K562 (cell line): ENCODE measurements around the gene TAS1R3. TPM values are rescaled to one million over a fixed set of nuclear protein-coding genes. Genes with fewer than 3 reads are reported as not detected.

Experiments used
- ATAC-seq: fragments of 200-7000 bp; cut with Tn5 transposase; 3 replicates; pipeline ENCODE4 v1.9.1; 2020; ENCODE audit warnings: moderate library complexity
- BruUV-seq: library from RNA; stranded (reverse); fragments of 400-500 nt; replicated peaks from 2 replicates; lab custom pipeline; 2021; lab: Mats Ljungman, UMichigan
- CTCF ChIA-PET: fragments of 300-600 bp; formaldehyde crosslinking; extraction: SDS; loops from one replicate; lab custom pipeline; 2021; ENCODE audit warnings: low intra/inter-chr PET ratio; lab: Yijun Ruan, JAX
- POLR2A ChIA-PET: fragments of 300-600, 350-650 bp; sonication (Branson Sonifier 250); formaldehyde crosslinking; extraction: SDS; loops from one replicate; lab custom pipeline; 2021; ENCODE audit warnings: antibody characterized with exemption, inconsistent platforms; lab: Yijun Ruan, JAX
- DNase-seq, 4 experiments: peaks; one replicate each; pipeline versions ENCODE4 v3.0.0 to v3.0.0-alpha.2; 2011 to 2018; ENCODE audit warnings: low spot score in 3 of 4, mixed read lengths in 3 of 4; ENCODE audit errors: extremely low read depth in 1 of 4
- FAIRE-seq: peaks from 2 replicates; lab custom pipeline; 2011; peaks lifted over from hg19 to GRCh38; lab: Jason Lieb, UNC
- H2AFZ ChIP-seq: 2 replicates; pipeline ENCODE4 v1.6.0; 2011; ENCODE audit warnings: low read depth, low read length, control low read depth, inconsistent platforms
- H3K27ac ChIP-seq: fragments of 200-600 bp; 3 replicates; pipeline ENCODE4 v1.8.0; 2011; ENCODE audit warnings: low read depth, mild to moderate bottlenecking, control low read depth, inconsistent platforms, low read length, moderate library complexity, mixed read lengths; ENCODE audit errors: extremely low read depth
- H3K27me3 ChIP-seq, 2 experiments: fragments of 300-600 bp in 1 of 2; 2 replicates in 1 of 2; 3 replicates in 1 of 2; pipeline versions ENCODE4 v1.6.0 to v1.8.0; 2011; ENCODE audit warnings: inconsistent platforms in 2 of 2, low read length in 2 of 2, mild to moderate bottlenecking in 1 of 2, mixed read lengths in 1 of 2, moderate library complexity in 1 of 2; ENCODE audit not compliant: control insufficient read depth in 2 of 2, insufficient read depth in 2 of 2
- H3K36me3 ChIP-seq: fragments of 300-600 bp; 3 replicates; pipeline ENCODE4 v1.8.0; 2011; ENCODE audit warnings: mild to moderate bottlenecking, low read length, inconsistent platforms; ENCODE audit not compliant: control insufficient read depth, insufficient read depth
- H3K4me1 ChIP-seq, 2 experiments: fragments of 200-600 bp in 1 of 2; replicated peaks in 1 of 2; 2 replicates in 1 of 2; 3 replicates in 1 of 2; pipeline versions ENCODE4 v1.5.1 to v1.8.0; 2011; ENCODE audit warnings: inconsistent platforms in 2 of 2, low read length in 2 of 2, mild to moderate bottlenecking in 1 of 2, mixed read lengths in 1 of 2, moderate library complexity in 1 of 2; ENCODE audit not compliant: control insufficient read depth in 2 of 2, insufficient read depth in 2 of 2
- H3K4me2 ChIP-seq: 2 replicates; pipeline ENCODE4 v1.6.1; 2011; ENCODE audit warnings: low read length, control low read depth, inconsistent platforms, mixed read lengths; ENCODE audit not compliant: insufficient read depth
- H3K4me3 ChIP-seq: fragments of 200-600 bp; sonication (generic), shearing (Covaris generic); 2 replicates; pipeline ENCODE4 v1.5.1; 2016; ENCODE audit warnings: control low read depth, inconsistent platforms
- H3K79me2 ChIP-seq: fragments of 200-600 bp; 3 replicates; pipeline ENCODE4 v1.8.0; 2011; ENCODE audit warnings: low read length, inconsistent platforms; ENCODE audit not compliant: control insufficient read depth, insufficient read depth
- H3K9ac ChIP-seq, 2 experiments: 2 replicates each; pipeline versions ENCODE4 v1.6.0 to v1.6.1; 2011; ENCODE audit warnings: low read depth in 2 of 2, low read length in 2 of 2, control low read depth in 1 of 2, inconsistent platforms in 1 of 2, mild to moderate bottlenecking in 1 of 2, mixed read lengths in 1 of 2; ENCODE audit not compliant: insufficient read depth in 1 of 2
- H3K9me1 ChIP-seq: one replicate; pipeline ENCODE4 v1.6.0; 2011; ENCODE audit warnings: inconsistent platforms, mild to moderate bottlenecking, low read length, moderate library complexity; ENCODE audit not compliant: control insufficient read depth, insufficient read depth
- H3K9me3 ChIP-seq: replicated peaks from 2 replicates; pipeline ENCODE4 v1.5.1; 2011; ENCODE audit warnings: low read depth, low read length, inconsistent platforms; ENCODE audit not compliant: control insufficient read depth, insufficient read depth
- H4K20me1 ChIP-seq: replicated peaks from 2 replicates; pipeline ENCODE4 v1.6.1; 2011; ENCODE audit warnings: low read length, inconsistent platforms, mixed read lengths; ENCODE audit not compliant: control insufficient read depth, insufficient read depth
- SAFB ChIP-seq: fragments of 200-400 bp; formaldehyde crosslinking; IDR thresholded peaks from 2 replicates; pipeline ENCODE4 v1.6.1; 2017; ENCODE audit warnings: low read depth, low read length, borderline replicate concordance
- SIN3A ChIP-seq, 2 experiments: fragments of 150-350 bp in 1 of 2; IDR thresholded peaks; 2 replicates each; pipeline ENCODE4 v1.6.1; 2011 to 2016; ENCODE audit warnings: borderline replicate concordance in 2 of 2, low read depth in 2 of 2, low read length in 2 of 2, mild to moderate bottlenecking in 2 of 2, moderate library complexity in 2 of 2; ENCODE audit not compliant: control insufficient read depth in 1 of 2
- ZBTB7A ChIP-seq: IDR thresholded peaks from 2 replicates; pipeline ENCODE4 v1.6.1; 2011; ENCODE audit warnings: low read depth, mild to moderate bottlenecking, low read length, moderate library complexity, borderline replicate concordance; ENCODE audit not compliant: control insufficient read depth
- WGBS: fragments of 100-300 bp; shearing (Covaris generic); methylation state at CpG from one replicate; pipeline ENCODE4 v1.1.6; 2016; ENCODE audit warnings: low coverage, mixed read lengths; ENCODE audit not compliant: insufficient coverage; ENCODE audit errors: missing lambda C conversion rate; 5-methylcytosine and 5-hydroxymethylcytosine counted together
- in situ Hi-C: fragments of 300-500 bp; cut with MboI; formaldehyde crosslinking; loops from 4 replicates; pipeline ENCODE4 v1.15.0; 2018; ENCODE audit warnings: inconsistent platforms, mixed read lengths
- intact Hi-C: fragments of 100-400 bp; cut with micrococcal nuclease; formaldehyde crosslinking; loops from 2 replicates; pipeline ENCODE4 v1.14.2; 2022
- polyA plus RNA-seq, 8 experiments: library from polyadenylated mRNA; depleted of rRNA in 4 of 8; stranded (reverse) in 5 of 8; unstranded in 3 of 8; fragments of >200 nt; fragmentation: Nextera tagmentation in 2 of 8; fragmentation: Illumina TruSeq in 1 of 8; extraction: Ambion mirVana in 2 of 8; extraction: Trizol in 1 of 8; gene quantifications; 2 replicates each; pipeline versions ENCODE4 v1.2.1 to v1.2.3, GENCODE V29; 2011 to 2014; ENCODE audit warnings: inconsistent platforms in 1 of 8, missing spikeins in 1 of 8
- total RNA-seq, 7 experiments: library from RNA; depleted of rRNA in 6 of 7; stranded (reverse); fragments of >200 nt in 6 of 7; fragmentation: Illumina TruSeq in 2 of 7; extraction: Trizol in 2 of 7; gene quantifications; 2 replicates each; pipeline versions ENCODE4 v1.2.1 to v1.2.3, GENCODE V29; 2011 to 2021; ENCODE audit warnings: low replicate concordance in 1 of 7
- TF ChIP-seq, protein P1 (sequence below): sonication (generic); formaldehyde crosslinking; IDR thresholded peaks from 2 replicates; pipeline ENCODE4 v1.8.0; 2022; ENCODE audit warnings: mild to moderate bottlenecking, missing genetic modification reagents
- TF ChIP-seq, protein P2 (sequence below), 2 experiments: fragments of 450-650 bp; formaldehyde crosslinking in 1 of 2; IDR thresholded peaks; 2 replicates each; pipeline versions ENCODE4 v1.4.0 to v1.6.1; 2014 to 2020; ENCODE audit warnings: mild to moderate bottlenecking in 2 of 2, borderline replicate concordance in 1 of 2, low read depth in 1 of 2

TAS1R3 gene
- total and polyA plus RNA-seq, 9 of the 15 experiments (the other 6 are each of a cell fraction or from before 2014, with no cell fraction given): 0.07 to 0.13 TPM; not detected in 7

DNA sequence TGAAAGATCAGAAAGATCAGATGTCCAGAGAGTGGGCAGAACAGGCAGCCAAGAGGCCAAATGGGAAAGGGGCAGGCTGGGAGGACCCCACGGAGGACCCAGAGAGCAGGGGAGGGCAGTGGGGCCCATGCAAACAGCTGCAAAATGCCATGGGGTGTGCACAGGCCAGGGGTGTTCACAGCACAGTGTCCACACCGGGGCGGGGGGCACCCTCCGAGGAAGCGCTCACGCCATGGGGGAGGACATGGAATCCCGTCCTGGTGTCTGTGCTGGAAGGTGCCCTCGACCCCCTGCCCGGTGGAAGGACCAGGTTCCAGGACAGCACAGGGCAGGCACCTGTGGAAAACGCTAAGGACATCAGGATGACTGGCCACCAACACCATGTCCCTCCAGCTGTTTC, 8.1 kb upstream of the TAS1R3 start (continued):
- TF ChIP-seq, protein P1, sequence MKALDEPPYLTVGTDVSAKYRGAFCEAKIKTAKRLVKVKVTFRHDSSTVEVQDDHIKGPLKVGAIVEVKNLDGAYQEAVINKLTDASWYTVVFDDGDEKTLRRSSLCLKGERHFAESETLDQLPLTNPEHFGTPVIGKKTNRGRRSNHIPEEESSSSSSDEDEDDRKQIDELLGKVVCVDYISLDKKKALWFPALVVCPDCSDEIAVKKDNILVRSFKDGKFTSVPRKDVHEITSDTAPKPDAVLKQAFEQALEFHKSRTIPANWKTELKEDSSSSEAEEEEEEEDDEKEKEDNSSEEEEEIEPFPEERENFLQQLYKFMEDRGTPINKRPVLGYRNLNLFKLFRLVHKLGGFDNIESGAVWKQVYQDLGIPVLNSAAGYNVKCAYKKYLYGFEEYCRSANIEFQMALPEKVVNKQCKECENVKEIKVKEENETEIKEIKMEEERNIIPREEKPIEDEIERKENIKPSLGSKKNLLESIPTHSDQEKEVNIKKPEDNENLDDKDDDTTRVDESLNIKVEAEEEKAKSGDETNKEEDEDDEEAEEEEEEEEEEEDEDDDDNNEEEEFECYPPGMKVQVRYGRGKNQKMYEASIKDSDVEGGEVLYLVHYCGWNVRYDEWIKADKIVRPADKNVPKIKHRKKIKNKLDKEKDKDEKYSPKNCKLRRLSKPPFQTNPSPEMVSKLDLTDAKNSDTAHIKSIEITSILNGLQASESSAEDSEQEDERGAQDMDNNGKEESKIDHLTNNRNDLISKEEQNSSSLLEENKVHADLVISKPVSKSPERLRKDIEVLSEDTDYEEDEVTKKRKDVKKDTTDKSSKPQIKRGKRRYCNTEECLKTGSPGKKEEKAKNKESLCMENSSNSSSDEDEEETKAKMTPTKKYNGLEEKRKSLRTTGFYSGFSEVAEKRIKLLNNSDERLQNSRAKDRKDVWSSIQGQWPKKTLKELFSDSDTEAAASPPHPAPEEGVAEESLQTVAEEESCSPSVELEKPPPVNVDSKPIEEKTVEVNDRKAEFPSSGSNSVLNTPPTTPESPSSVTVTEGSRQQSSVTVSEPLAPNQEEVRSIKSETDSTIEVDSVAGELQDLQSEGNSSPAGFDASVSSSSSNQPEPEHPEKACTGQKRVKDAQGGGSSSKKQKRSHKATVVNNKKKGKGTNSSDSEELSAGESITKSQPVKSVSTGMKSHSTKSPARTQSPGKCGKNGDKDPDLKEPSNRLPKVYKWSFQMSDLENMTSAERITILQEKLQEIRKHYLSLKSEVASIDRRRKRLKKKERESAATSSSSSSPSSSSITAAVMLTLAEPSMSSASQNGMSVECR: 0 out of 2 replicates have a peak, but pooled peaks have one; percentile 8

DNA sequence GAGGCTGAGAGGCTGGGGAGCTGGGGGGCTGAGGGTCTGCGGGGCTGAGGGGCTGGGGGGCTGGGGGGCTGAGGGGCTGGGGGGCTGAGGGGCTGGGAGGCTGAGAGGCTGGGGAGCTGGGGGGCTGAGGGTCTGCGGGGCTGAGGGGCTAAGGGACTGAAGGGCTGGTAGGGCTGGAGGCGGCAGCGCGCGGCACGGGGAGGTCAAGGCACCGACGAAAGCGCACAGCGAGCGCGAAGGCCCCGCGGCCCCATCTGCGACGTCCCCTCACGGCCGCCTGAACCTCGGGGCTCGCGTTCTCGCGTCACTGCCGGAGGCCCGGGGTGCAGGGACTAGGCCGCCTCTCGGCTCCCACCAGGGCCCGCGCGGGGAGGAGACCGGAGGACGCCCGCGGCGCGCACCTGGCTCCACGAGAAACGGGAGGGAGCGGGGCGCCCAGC, 7.0 kb upstream of the TAS1R3 start:
- Histone ChIP-seq H3K27ac (peak overlapping the region; percentile 89), H3K4me3 (peak overlapping the region; percentile 99), H3K79me2 (peaks cover 67% of the 10 kb centered on the region), H4K20me1 (peaks cover 19% of the 10 kb centered on the region; the same call in 1 of the 2 replicates), H2AFZ (peak overlapping the region; percentile 76), H3K27me3 (no peaks in the 10 kb centered on the region), H3K9me1 (peaks cover 13% of the 10 kb centered on the region), H3K36me3 (peaks cover 54% of the 10 kb centered on the region; the same call in 2 of the 3 replicates), H3K4me1 (peaks cover 22 to 90% of the 10 kb centered on the region in 2 experiments), H3K4me2 (peak overlapping the region; percentile 85), H3K9ac (peak overlapping the region; percentile 93 to 99), H3K9me3 (no peaks in the 10 kb centered on the region)
- FAIRE-seq (no peak), DNase-seq (no peak), ATAC-seq (peak; percentile 64)
- no TSS peak for BruUV-seq
- in situ Hi-C loops: no loop called here
- intact Hi-C loops: loop anchor here (2.0 to 5.0 kb wide), 2 partner anchors 15 to 53 kb away; partner anchors contain the start of genes AURKAIP1 and PUSL1
- ChIA-PET POLR2A (interaction anchor here (0.6 to 2.1 kb wide), 2 partner anchors 9 to 344 kb away, joined by 4 to 5 read pairs; no protein-coding TSS in a partner anchor), CTCF (no interaction called here)
- WGBS: 0% methylated on average over 6 of the region's 41 CpGs
- TF ChIP-seq SIN3A (IDR thresholded peaks at IDR 0.05; ENCODE audit: borderline replicate concordance in 2 of 2, control insufficient read depth in 1 of 2, low read depth in 2 of 2, low read length in 2 of 2) (peak in 1 of 2 experiments; percentile 73; a peak in 1 of 4 replicates), ZBTB7A (peak; percentile 13; the same call in 1 of the 2 replicates), SAFB (0 out of 2 replicates have a peak, but pooled peaks have one; percentile 67)
- TF ChIP-seq, protein P2, sequence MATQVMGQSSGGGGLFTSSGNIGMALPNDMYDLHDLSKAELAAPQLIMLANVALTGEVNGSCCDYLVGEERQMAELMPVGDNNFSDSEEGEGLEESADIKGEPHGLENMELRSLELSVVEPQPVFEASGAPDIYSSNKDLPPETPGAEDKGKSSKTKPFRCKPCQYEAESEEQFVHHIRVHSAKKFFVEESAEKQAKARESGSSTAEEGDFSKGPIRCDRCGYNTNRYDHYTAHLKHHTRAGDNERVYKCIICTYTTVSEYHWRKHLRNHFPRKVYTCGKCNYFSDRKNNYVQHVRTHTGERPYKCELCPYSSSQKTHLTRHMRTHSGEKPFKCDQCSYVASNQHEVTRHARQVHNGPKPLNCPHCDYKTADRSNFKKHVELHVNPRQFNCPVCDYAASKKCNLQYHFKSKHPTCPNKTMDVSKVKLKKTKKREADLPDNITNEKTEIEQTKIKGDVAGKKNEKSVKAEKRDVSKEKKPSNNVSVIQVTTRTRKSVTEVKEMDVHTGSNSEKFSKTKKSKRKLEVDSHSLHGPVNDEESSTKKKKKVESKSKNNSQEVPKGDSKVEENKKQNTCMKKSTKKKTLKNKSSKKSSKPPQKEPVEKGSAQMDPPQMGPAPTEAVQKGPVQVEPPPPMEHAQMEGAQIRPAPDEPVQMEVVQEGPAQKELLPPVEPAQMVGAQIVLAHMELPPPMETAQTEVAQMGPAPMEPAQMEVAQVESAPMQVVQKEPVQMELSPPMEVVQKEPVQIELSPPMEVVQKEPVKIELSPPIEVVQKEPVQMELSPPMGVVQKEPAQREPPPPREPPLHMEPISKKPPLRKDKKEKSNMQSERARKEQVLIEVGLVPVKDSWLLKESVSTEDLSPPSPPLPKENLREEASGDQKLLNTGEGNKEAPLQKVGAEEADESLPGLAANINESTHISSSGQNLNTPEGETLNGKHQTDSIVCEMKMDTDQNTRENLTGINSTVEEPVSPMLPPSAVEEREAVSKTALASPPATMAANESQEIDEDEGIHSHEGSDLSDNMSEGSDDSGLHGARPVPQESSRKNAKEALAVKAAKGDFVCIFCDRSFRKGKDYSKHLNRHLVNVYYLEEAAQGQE (IDR thresholded peaks at IDR 0.05; ENCODE audit: borderline replicate concordance): no peak
- TF ChIP-seq, protein P2 (CRISPR knock-in tag; IDR thresholded peaks at IDR 0.05; ENCODE audit: low read depth): peak; percentile 54; the same call in 1 of the 2 replicates
